DND-41 (cell line): ENCODE results near the gene NOS2.

Experiments
- CTCF ChIP-seq: IDR thresholded peaks from 2 replicates; pipeline ENCODE4 v1.5.1; 2012; ENCODE audit warnings: borderline replicate concordance, low read length, moderate library complexity, mild to moderate bottlenecking; ENCODE audit not compliant: poor library complexity, severe bottlenecking; ENCODE audit errors: extremely low read depth
- EZH2 ChIP-seq: IDR thresholded peaks from 3 replicates; pipeline ENCODE4 v1.6.1; 2012; ENCODE audit warnings: borderline replicate concordance, low read depth, mild to moderate bottlenecking, moderate library complexity, low read length, inconsistent platforms; ENCODE audit not compliant: severe bottlenecking

DNA sequence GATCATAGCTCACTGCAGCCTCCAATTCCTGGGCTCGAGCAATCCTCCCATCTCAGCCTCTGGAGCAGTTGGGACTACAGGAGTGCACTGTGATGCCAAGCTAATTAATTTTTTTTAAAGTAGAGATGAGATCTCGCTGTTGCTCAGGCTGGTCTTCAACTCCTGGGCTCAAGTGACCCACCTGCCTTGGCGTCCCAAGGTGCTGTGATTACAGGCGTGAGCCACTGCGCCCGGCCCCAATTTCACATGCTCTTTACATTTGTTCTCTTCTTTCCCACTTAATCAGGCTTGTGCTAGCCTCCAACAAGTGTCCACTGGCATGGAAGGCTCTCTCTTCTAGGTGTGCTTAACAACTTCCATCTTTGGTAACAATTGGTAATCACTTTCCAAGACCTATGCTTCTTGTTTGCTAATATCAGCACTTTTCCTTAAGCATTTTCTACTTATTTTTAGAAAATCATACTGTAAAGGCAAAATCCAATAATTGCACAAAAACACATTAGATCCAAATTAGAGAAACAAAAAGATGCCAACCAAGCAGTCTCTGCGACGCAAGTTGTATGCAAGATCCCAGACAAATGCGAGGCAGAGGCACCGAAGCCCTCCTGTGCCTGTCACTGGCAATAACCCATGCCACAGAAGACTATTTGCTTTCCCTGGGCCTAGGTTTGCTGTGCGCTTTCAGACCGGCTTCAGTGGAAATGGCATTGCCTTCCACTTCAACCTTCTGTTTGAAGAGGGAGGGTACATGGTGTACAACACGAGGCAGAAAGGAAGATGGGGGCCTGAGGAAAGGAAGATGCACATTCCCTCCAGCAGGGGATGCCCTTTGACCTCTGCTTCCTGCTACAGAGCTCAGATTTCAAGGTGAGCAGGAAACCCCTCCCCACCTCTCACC, 52.6 kb downstream of the NOS2 start:
- peak; percentile 31 for TF ChIP-seq CTCF
- no peak for TF ChIP-seq EZH2
